ENCODE measurements around the gene PFN3. TPM values are rescaled to one million over a fixed set of nuclear protein-coding genes. Genes with fewer than 3 reads are reported as not detected.

The PFN3 gene
- total and polyA plus RNA-seq, 2 of the 13 experiments (the other 11 are each of a cell fraction or from before 2014, with no cell fraction given): not detected

- TF ChIP-seq, protein P1, sequence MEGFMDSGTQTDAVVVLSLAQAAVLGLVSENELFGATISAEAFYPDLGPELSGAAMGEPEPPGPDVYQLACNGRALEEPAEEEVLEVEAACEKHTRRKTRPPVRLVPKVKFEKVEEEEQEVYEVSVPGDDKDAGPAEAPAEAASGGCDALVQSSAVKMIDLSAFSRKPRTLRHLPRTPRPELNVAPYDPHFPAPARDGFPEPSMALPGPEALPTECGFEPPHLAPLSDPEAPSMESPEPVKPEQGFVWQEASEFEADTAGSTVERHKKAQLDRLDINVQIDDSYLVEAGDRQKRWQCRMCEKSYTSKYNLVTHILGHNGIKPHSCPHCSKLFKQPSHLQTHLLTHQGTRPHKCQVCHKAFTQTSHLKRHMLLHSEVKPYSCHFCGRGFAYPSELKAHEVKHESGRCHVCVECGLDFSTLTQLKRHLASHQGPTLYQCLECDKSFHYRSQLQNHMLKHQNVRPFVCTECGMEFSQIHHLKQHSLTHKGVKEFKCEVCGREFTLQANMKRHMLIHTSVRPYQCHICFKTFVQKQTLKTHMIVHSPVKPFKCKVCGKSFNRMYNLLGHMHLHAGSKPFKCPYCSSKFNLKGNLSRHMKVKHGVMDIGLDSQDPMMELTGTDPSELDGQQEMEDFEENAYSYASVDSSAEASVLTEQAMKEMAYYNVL (CRISPR knock-in tag; IDR thresholded peaks at IDR 0.05; ENCODE audit: borderline replicate concordance): no peak
- TF ChIP-seq ZSCAN31 (CRISPR knock-in tag; IDR thresholded peaks at IDR 0.05; ENCODE audit: low read depth) (0 out of 2 replicates have a peak, but pooled peaks have one; percentile 43), NFIB (CRISPR knock-in tag; IDR thresholded peaks at IDR 0.05; ENCODE audit: borderline replicate concordance) (no peak), PLSCR1 (CRISPR knock-in tag; IDR thresholded peaks at IDR 0.05; ENCODE audit: borderline replicate concordance) (no peak), TBP (CRISPR knock-in tag; IDR thresholded peaks at IDR 0.05) (no peak), ZNF326 (CRISPR knock-in tag; IDR thresholded peaks at IDR 0.05; ENCODE audit: borderline replicate concordance) (peak; percentile 31; the same call in 1 of the 2 replicates), ZNF644 (CRISPR knock-in tag; IDR thresholded peaks at IDR 0.05; ENCODE audit: low read depth) (0 out of 2 replicates have a peak, but pooled peaks have one; percentile 35), MATR3 (CRISPR knock-in tag; IDR thresholded peaks at IDR 0.05) (no peak), ZNF629 (CRISPR knock-in tag; conservative IDR thresholded peaks at IDR 0.05) (no peak), TOPORS (CRISPR knock-in tag; IDR thresholded peaks at IDR 0.05) (no peak), NR2F2 (IDR thresholded peaks at IDR 0.05; ENCODE audit: borderline replicate concordance, low read depth) (peak; percentile 54; the same call in 1 of the 2 replicates), ATM (IDR thresholded peaks at IDR 0.05; ENCODE audit: borderline replicate concordance) (no peak), SMARCE1 (IDR thresholded peaks at IDR 0.05; ENCODE audit: borderline replicate concordance) (no peak), ZNF83 (CRISPR knock-in tag; IDR thresholded peaks at IDR 0.05; ENCODE audit: borderline replicate concordance) (no peak), ZNF34 (CRISPR knock-in tag; IDR thresholded peaks at IDR 0.05; ENCODE audit: borderline replicate concordance) (no peak), ZNF468 (CRISPR knock-in tag; IDR thresholded peaks at IDR 0.05) (0 out of 2 replicates have a peak, but pooled peaks have one; percentile 67), GLMP (CRISPR knock-in tag; IDR thresholded peaks at IDR 0.05; ENCODE audit: borderline replicate concordance) (no peak), JDP2 (CRISPR knock-in tag; IDR thresholded peaks at IDR 0.05; ENCODE audit: borderline replicate concordance) (no peak), ZNF773 (CRISPR knock-in tag; IDR thresholded peaks at IDR 0.05; ENCODE audit: borderline replicate concordance) (no peak; the same call in 1 of the 2 replicates)
- TF ChIP-seq, protein P2, sequence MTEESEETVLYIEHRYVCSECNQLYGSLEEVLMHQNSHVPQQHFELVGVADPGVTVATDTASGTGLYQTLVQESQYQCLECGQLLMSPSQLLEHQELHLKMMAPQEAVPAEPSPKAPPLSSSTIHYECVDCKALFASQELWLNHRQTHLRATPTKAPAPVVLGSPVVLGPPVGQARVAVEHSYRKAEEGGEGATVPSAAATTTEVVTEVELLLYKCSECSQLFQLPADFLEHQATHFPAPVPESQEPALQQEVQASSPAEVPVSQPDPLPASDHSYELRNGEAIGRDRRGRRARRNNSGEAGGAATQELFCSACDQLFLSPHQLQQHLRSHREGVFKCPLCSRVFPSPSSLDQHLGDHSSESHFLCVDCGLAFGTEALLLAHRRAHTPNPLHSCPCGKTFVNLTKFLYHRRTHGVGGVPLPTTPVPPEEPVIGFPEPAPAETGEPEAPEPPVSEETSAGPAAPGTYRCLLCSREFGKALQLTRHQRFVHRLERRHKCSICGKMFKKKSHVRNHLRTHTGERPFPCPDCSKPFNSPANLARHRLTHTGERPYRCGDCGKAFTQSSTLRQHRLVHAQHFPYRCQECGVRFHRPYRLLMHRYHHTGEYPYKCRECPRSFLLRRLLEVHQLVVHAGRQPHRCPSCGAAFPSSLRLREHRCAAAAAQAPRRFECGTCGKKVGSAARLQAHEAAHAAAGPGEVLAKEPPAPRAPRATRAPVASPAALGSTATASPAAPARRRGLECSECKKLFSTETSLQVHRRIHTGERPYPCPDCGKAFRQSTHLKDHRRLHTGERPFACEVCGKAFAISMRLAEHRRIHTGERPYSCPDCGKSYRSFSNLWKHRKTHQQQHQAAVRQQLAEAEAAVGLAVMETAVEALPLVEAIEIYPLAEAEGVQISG (CRISPR knock-in tag; IDR thresholded peaks at IDR 0.05): peak; percentile 50
These were observed 47.3 kb upstream of the PFN3 start (continued) for GRCh38 chr5:177447611-177448243.

All from HepG2 (cell line).